HepG2 (cell line): Measurements from ENCODE around the gene ACOXL. TPM values are rescaled to one million over a fixed set of nuclear protein-coding genes. Genes with fewer than 3 reads are reported as not detected.

Source experiments
- AFF4 ChIP-seq: sonication (generic); formaldehyde crosslinking; IDR thresholded peaks from 2 replicates; pipeline ENCODE4 v1.4.0; 2020; ENCODE audit warnings: missing genetic modification reagents
- ARID5B ChIP-seq: IDR thresholded peaks from 2 replicates; pipeline ENCODE4 v1.4.0; 2020; ENCODE audit warnings: mild to moderate bottlenecking, missing genetic modification reagents
- CREB1 ChIP-seq, 2 experiments: fragments of 450-650 bp in 1 of 2; IDR thresholded peaks; 2 replicates each; pipeline ENCODE4 v1.6.1; 2016 to 2017; ENCODE audit warnings: control low read depth in 1 of 2, mild to moderate bottlenecking in 1 of 2, missing compliant biosample characterization in 1 of 2, missing genetic modification characterization in 1 of 2
- ELF1 ChIP-seq: sonication (generic); formaldehyde crosslinking; IDR thresholded peaks from 2 replicates; pipeline ENCODE4 v1.4.0; 2020; ENCODE audit warnings: missing genetic modification reagents
- FLYWCH1 ChIP-seq: sonication (generic); formaldehyde crosslinking; IDR thresholded peaks from 2 replicates; pipeline ENCODE4 v1.8.1; 2023; ENCODE audit warnings: mild to moderate bottlenecking, missing genetic modification reagents
- HDAC1 ChIP-seq: sonication (generic); formaldehyde crosslinking; IDR thresholded peaks from 2 replicates; pipeline ENCODE4 v1.5.1; 2020; ENCODE audit warnings: mild to moderate bottlenecking, missing genetic modification reagents
- HOXA3 ChIP-seq: sonication (generic); formaldehyde crosslinking; IDR thresholded peaks from 2 replicates; pipeline ENCODE4 v1.5.0; 2020; ENCODE audit warnings: missing genetic modification reagents
- TAF1 ChIP-seq: sonication (generic); formaldehyde crosslinking; IDR thresholded peaks from 2 replicates; pipeline ENCODE4 v1.4.0; 2020; ENCODE audit warnings: missing genetic modification reagents
- ZBTB20 ChIP-seq: sonication (generic); formaldehyde crosslinking; IDR thresholded peaks from 2 replicates; pipeline ENCODE4 v1.8.1; 2023; ENCODE audit warnings: missing genetic modification reagents, low read depth, mild to moderate bottlenecking, borderline replicate concordance
- ZHX2 ChIP-seq, 2 experiments: sonication (generic) in 1 of 2; formaldehyde crosslinking in 1 of 2; IDR thresholded peaks; 2 replicates each; pipeline versions ENCODE4 v1.6.1 to v1.9.0; 2014 to 2022; ENCODE audit warnings: antibody characterized with exemption in 1 of 2, borderline replicate concordance in 1 of 2, inconsistent platforms in 1 of 2, low read depth in 1 of 2, missing genetic modification reagents in 1 of 2
- ZNF441 ChIP-seq: sonication (generic); formaldehyde crosslinking; IDR thresholded peaks from 2 replicates; pipeline ENCODE4 v1.7.0; 2021; ENCODE audit warnings: missing genetic modification reagents, borderline replicate concordance
- ZNF672 ChIP-seq: sonication (generic); formaldehyde crosslinking; IDR thresholded peaks from 2 replicates; pipeline ENCODE4 v1.8.1; 2022; ENCODE audit warnings: missing genetic modification reagents
- ZZZ3 ChIP-seq: sonication (generic); formaldehyde crosslinking; IDR thresholded peaks from 2 replicates; pipeline ENCODE4 v1.4.0; 2020; ENCODE audit warnings: missing genetic modification reagents, mild to moderate bottlenecking, borderline replicate concordance
- polyA plus RNA-seq, 8 experiments: library from polyadenylated mRNA; depleted of rRNA in 3 of 8; stranded (reverse) in 7 of 8; unstranded in 1 of 8; fragments of >200 nt; fragmentation: Illumina TruSeq in 4 of 8; extraction: Trizol in 4 of 8; gene quantifications; 2 replicates each; pipeline versions ENCODE4 v1.2.1 to v1.2.3, GENCODE V29; 2011 to 2016; ENCODE audit warnings: low read depth in 4 of 8, missing spikeins in 1 of 8, mixed read lengths in 1 of 8; ENCODE audit not compliant: insufficient read depth in 1 of 8
- total RNA-seq, 5 experiments: library from RNA; depleted of rRNA; stranded (reverse); fragments of >200 nt; fragmentation: Illumina TruSeq; extraction: Trizol; gene quantifications; 2 replicates each; pipeline ENCODE4 v1.2.3, GENCODE V29; 2016; ENCODE audit warnings: low read depth in 1 of 5

ACOXL gene
- total and polyA plus RNA-seq, 2 of the 13 experiments (the other 11 are each of a cell fraction or from before 2014, with no cell fraction given): not detected

GRCh38 chr2:111032721-111033429 lies 300.5 kb downstream of the ACOXL start (continued):
- TF ChIP-seq ZHX2 (IDR thresholded peaks at IDR 0.05; ENCODE audit: low read depth) (no peak), ZHX2 (CRISPR knock-in tag; IDR thresholded peaks at IDR 0.05; ENCODE audit: borderline replicate concordance) (no peak), TAF1 (CRISPR knock-in tag) (no peak), HDAC1 (CRISPR knock-in tag) (0 out of 2 replicates have a peak, but pooled peaks have one; percentile 29), HOXA3 (CRISPR knock-in tag) (0 out of 2 replicates have a peak, but pooled peaks have one; percentile 21), ELF1 (CRISPR knock-in tag) (no peak), AFF4 (CRISPR knock-in tag) (no peak), ZZZ3 (CRISPR knock-in tag) (no peak), ZNF672 (CRISPR knock-in tag) (no peak), FLYWCH1 (CRISPR knock-in tag) (no peak), CREB1 (IDR thresholded peaks at IDR 0.05) (no peak), CREB1 (CRISPR knock-in tag; IDR thresholded peaks at IDR 0.05) (no peak), ZBTB20 (CRISPR knock-in tag) (peak; percentile 12; the same call in 1 of the 2 replicates), ZNF441 (CRISPR knock-in tag) (no peak), ARID5B (CRISPR knock-in tag) (peak; percentile 79)
